IMR-90 (cell line): ENCODE data around the gene MEIG1. TPM values are rescaled to one million over a fixed set of nuclear protein-coding genes. Genes with fewer than 3 reads are reported as not detected.

Experiments
- ATAC-seq: fragments of 200-7000 bp; cut with Tn5 transposase; 2 replicates; pipeline ENCODE4 v1.9.1; 2020; ENCODE audit warnings: low read depth, mild to moderate bottlenecking, moderate library complexity
- BruUV-seq: library from RNA; stranded (reverse); fragments of 400-500 nt; replicated peaks from 2 replicates; lab custom pipeline; 2021; lab: Mats Ljungman, UMichigan
- CTCF ChIA-PET: fragments of 300-600 bp; formaldehyde crosslinking; extraction: SDS; loops from one replicate; lab custom pipeline; 2021; ENCODE audit warnings: antibody characterized with exemption; lab: Yijun Ruan, JAX
- POLR2A ChIA-PET: fragments of 300-600 bp; sonication (Branson Sonifier 250); formaldehyde crosslinking; loops from one replicate; lab custom pipeline; 2022; ENCODE audit warnings: antibody characterized with exemption; ENCODE audit not compliant: unreplicated experiment; lab: Charles Lee
- DNase-seq: peaks from one replicate; pipeline ENCODE4 v3.0.0; 2013
- H2AFZ ChIP-seq: replicated peaks from 2 replicates; pipeline ENCODE3; 2013; ENCODE audit warnings: low read length, mild to moderate bottlenecking; ENCODE audit not compliant: poor library complexity
- H2AK5ac ChIP-seq: 2 replicates; pipeline ENCODE4 v1.6.1; 2013; ENCODE audit warnings: low read depth, low read length, inconsistent platforms
- H2AK9ac ChIP-seq: replicated peaks from 2 replicates; pipeline ENCODE3; 2013; ENCODE audit warnings: mild to moderate bottlenecking, low read depth, low read length, moderate library complexity; ENCODE audit not compliant: poor library complexity
- H2BK120ac ChIP-seq: 2 replicates; pipeline ENCODE4 v1.6.1; 2013; ENCODE audit warnings: low read depth, low read length, inconsistent platforms
- H2BK15ac ChIP-seq: 3 replicates; pipeline ENCODE4 v1.6.1; 2013; ENCODE audit warnings: low read depth, low read length, inconsistent platforms
- H2BK20ac ChIP-seq: 2 replicates; pipeline ENCODE4 v1.6.1; 2013; ENCODE audit warnings: low read depth, mild to moderate bottlenecking, inconsistent platforms, low read length, moderate library complexity
- H2BK5ac ChIP-seq: 2 replicates; pipeline ENCODE4 v1.6.1; 2013; ENCODE audit warnings: mild to moderate bottlenecking, low read depth, low read length, inconsistent platforms; ENCODE audit not compliant: poor library complexity, severe bottlenecking
- H3K14ac ChIP-seq: replicated peaks from 2 replicates; pipeline ENCODE4 v1.6.1; 2013; ENCODE audit warnings: low read depth, low read length, inconsistent platforms
- H3K18ac ChIP-seq: 2 replicates; pipeline ENCODE4 v1.6.1; 2013; ENCODE audit warnings: low read depth, low read length, control low read depth
- H3K23ac ChIP-seq: 2 replicates; pipeline ENCODE4 v1.6.1; 2013; ENCODE audit warnings: low read depth, low read length, inconsistent platforms
- H3K27ac ChIP-seq: 2 replicates; pipeline ENCODE4 v1.5.1; 2013; ENCODE audit warnings: mild to moderate bottlenecking, control low read depth, low read length; ENCODE audit not compliant: insufficient read depth
- H3K27me3 ChIP-seq: 2 replicates; pipeline ENCODE4 v1.6.1; 2013; ENCODE audit warnings: low read length; ENCODE audit not compliant: control insufficient read depth, insufficient read depth
- H3K36me3 ChIP-seq: 2 replicates; pipeline ENCODE4 v1.6.1; 2013; ENCODE audit warnings: low read length, mixed read lengths; ENCODE audit not compliant: control insufficient read depth, insufficient read depth
- H3K4ac ChIP-seq: 2 replicates; pipeline ENCODE4 v1.6.1; 2013; ENCODE audit warnings: low read depth, low read length, inconsistent platforms
- H3K4me1 ChIP-seq: 2 replicates; pipeline ENCODE4 v1.6.1; 2013; ENCODE audit warnings: low read length, mixed read lengths; ENCODE audit not compliant: control insufficient read depth, insufficient read depth
- H3K4me2 ChIP-seq: 2 replicates; pipeline ENCODE4 v1.6.1; 2013; ENCODE audit warnings: low read depth, mild to moderate bottlenecking, control low read depth, low read length, moderate library complexity
- H3K4me3 ChIP-seq: 2 replicates; pipeline ENCODE4 v1.5.1; 2013; ENCODE audit warnings: low read depth, mild to moderate bottlenecking, control low read depth, low read length, moderate library complexity; ENCODE audit not compliant: insufficient read depth
- H3K56ac ChIP-seq: 2 replicates; pipeline ENCODE4 v1.6.1; 2013; ENCODE audit warnings: low read length, inconsistent platforms; ENCODE audit not compliant: insufficient read depth; ENCODE audit errors: extremely low read depth
- H3K79me1 ChIP-seq, 2 experiments: 2 replicates each; pipeline ENCODE4 v1.6.1; 2013; ENCODE audit warnings: low read length in 2 of 2, inconsistent platforms in 1 of 2, low read depth in 1 of 2
- H3K9ac ChIP-seq: 2 replicates; pipeline ENCODE4 v1.6.1; 2013; ENCODE audit warnings: low read depth, low read length, control low read depth
- H3K9me1 ChIP-seq: 2 replicates; pipeline ENCODE4 v1.6.1; 2013; ENCODE audit warnings: low read length, inconsistent platforms; ENCODE audit not compliant: insufficient read depth
- H3K9me3 ChIP-seq: 2 replicates; pipeline ENCODE4 v1.6.1; 2013; ENCODE audit warnings: low read length; ENCODE audit not compliant: control insufficient read depth, insufficient read depth
- H4K20me1 ChIP-seq: 2 replicates; pipeline ENCODE4 v1.6.1; 2013; ENCODE audit warnings: low read length, inconsistent platforms; ENCODE audit not compliant: insufficient read depth
- H4K5ac ChIP-seq: 2 replicates; pipeline ENCODE4 v1.6.1; 2013; ENCODE audit warnings: mild to moderate bottlenecking, low read depth, low read length, control low read depth
- H4K8ac ChIP-seq, 2 experiments: 2 replicates each; pipeline ENCODE4 v1.6.1; 2013; ENCODE audit warnings: low read depth in 2 of 2, low read length in 2 of 2, control low read depth in 1 of 2, inconsistent platforms in 1 of 2
- H4K91ac ChIP-seq: 2 replicates; pipeline ENCODE4 v1.6.1; 2013; ENCODE audit warnings: low read depth, low read length, inconsistent platforms; ENCODE audit not compliant: insufficient read depth
- BHLHE40 ChIP-seq: fragments of 150-350 bp; IDR thresholded peaks from 2 replicates; pipeline ENCODE4 v1.6.1; 2016; ENCODE audit warnings: mild to moderate bottlenecking, low read depth, low read length
- CEBPB ChIP-seq: IDR thresholded peaks from 2 replicates; pipeline ENCODE4 v1.6.1; 2012; ENCODE audit warnings: low read depth, low read length, improper control_type of control experiment
- CHD1 ChIP-seq: IDR thresholded peaks from 2 replicates; pipeline ENCODE4 v1.6.1; 2012; ENCODE audit warnings: low read depth, low read length, improper control_type of control experiment
- CTCF ChIP-seq: conservative IDR thresholded peaks from 2 replicates; pipeline ENCODE4 v1.5.1; 2012; ENCODE audit warnings: mild to moderate bottlenecking, low read depth, low read length, improper control_type of control experiment
- ELK1 ChIP-seq: fragments of 150-350 bp; IDR thresholded peaks from 2 replicates; pipeline ENCODE4 v1.6.1; 2016; ENCODE audit warnings: low read depth, mild to moderate bottlenecking, low read length, moderate library complexity, borderline replicate concordance
- FOS ChIP-seq: fragments of 150-350 bp; IDR thresholded peaks from 2 replicates; pipeline ENCODE4 v1.6.1; 2016; ENCODE audit warnings: low read depth, low read length
- MAFK ChIP-seq: IDR thresholded peaks from 2 replicates; pipeline ENCODE4 v1.6.1; 2012; ENCODE audit warnings: low read depth, low read length, improper control_type of control experiment
- MAZ ChIP-seq: IDR thresholded peaks from 2 replicates; pipeline ENCODE4 v1.6.1; 2012; ENCODE audit warnings: low read depth, mild to moderate bottlenecking, low read length, improper control_type of control experiment, moderate library complexity, borderline replicate concordance
- MXI1 ChIP-seq: IDR thresholded peaks from 2 replicates; pipeline ENCODE4 v1.6.1; 2012; ENCODE audit warnings: low read depth, mild to moderate bottlenecking, low read length, moderate library complexity, borderline replicate concordance
- NFE2L2 ChIP-seq: fragments of 150-350 bp; IDR thresholded peaks from 2 replicates; pipeline ENCODE4 v1.6.1; 2016; ENCODE audit warnings: low read depth, mild to moderate bottlenecking, low read length
- POLR2A ChIP-seq: IDR thresholded peaks from 2 replicates; pipeline ENCODE4 v1.6.1; 2012; ENCODE audit warnings: mild to moderate bottlenecking, low read depth, low read length
- RAD21 ChIP-seq: IDR thresholded peaks from 2 replicates; pipeline ENCODE4 v1.6.1; 2012; ENCODE audit warnings: low read length, improper control_type of control experiment
- RCOR1 ChIP-seq: IDR thresholded peaks from 2 replicates; pipeline ENCODE4 v1.6.1; 2012; ENCODE audit warnings: mild to moderate bottlenecking, low read length, improper control_type of control experiment; ENCODE audit not compliant: insufficient replicate concordance
- RFX5 ChIP-seq: IDR thresholded peaks from 2 replicates; pipeline ENCODE4 v1.8.0; 2012; ENCODE audit warnings: low read depth, mild to moderate bottlenecking, low read length, moderate library complexity
- SMC3 ChIP-seq: fragments of 150-350 bp; IDR thresholded peaks from 2 replicates; pipeline ENCODE4 v1.6.1; 2016; ENCODE audit warnings: low read depth, mild to moderate bottlenecking, antibody characterized with exemption, low read length, moderate library complexity
- USF2 ChIP-seq: fragments of 150-350 bp; IDR thresholded peaks from 2 replicates; pipeline ENCODE4 v1.6.1; 2017; ENCODE audit warnings: mild to moderate bottlenecking, antibody characterized with exemption, low read length, low read depth
- WGBS, 2 experiments: methylation state at CpG; one replicate each; pipeline versions ENCODE4 v1.1.5 to v1.1.7; 2013; ENCODE audit warnings: missing lambda C conversion rate in 2 of 2; ENCODE audit not compliant: insufficient read length in 1 of 2; ENCODE audit errors: extremely low coverage in 2 of 2; 5-methylcytosine and 5-hydroxymethylcytosine counted together
- dilution Hi-C: fragments of 300-500 bp; cut with HindIII; formaldehyde crosslinking; loops from one replicate; pipeline ENCODE4 v1.14.3; 2018; ENCODE audit warnings: low sequenced_read_pairs; ENCODE audit not compliant: unreplicated experiment
- in situ Hi-C: fragments of 300-500 bp; cut with MboI; formaldehyde crosslinking; loops from 3 replicates; pipeline ENCODE4 v1.14.3; 2019; ENCODE audit warnings: low sequenced_read_pairs, inconsistent platforms, mixed read lengths
- intact Hi-C: fragments of 100-400 bp; cut with micrococcal nuclease; formaldehyde crosslinking; loops from 2 replicates; pipeline ENCODE4 v1.10.0; 2022
- polyA plus RNA-seq, 3 experiments: library from polyadenylated mRNA; depleted of rRNA; stranded (reverse); fragments of >200 nt; gene quantifications; 2 replicates each; pipeline ENCODE4 v1.2.3, GENCODE V29; 2012; ENCODE audit warnings: low replicate concordance in 1 of 3
- total RNA-seq: library from RNA; depleted of rRNA; stranded (reverse); fragments of >200 nt; gene quantifications from 2 replicates; pipeline ENCODE4 v1.2.3, GENCODE V29; 2012

MEIG1 gene
- total and polyA plus RNA-seq, 2 of the 4 experiments (the other 2 are of a cell fraction) = not detected

GRCh38 chr10:14911801-14912200 is 47.4 kb upstream of the MEIG1 start:
- H2BK120ac ChIP-seq = no peak overlapping the region
- ATAC-seq (no peak), DNase-seq (no peak)
- H3K36me3 ChIP-seq = peaks cover 31% of the 10 kb centered on the region
- H4K20me1 ChIP-seq = no peaks in the 10 kb centered on the region
- ChIA-PET CTCF (no interaction called here), POLR2A (no interaction called here)
- 0 out of 2 replicates have a peak, but pooled peaks cover 3% of the 10 kb centered on the region for H3K9me1 ChIP-seq
- dilution Hi-C loops (no loop called here), intact Hi-C loops (no loop called here), in situ Hi-C loops (no loop called here)
- no peak overlapping the region for H3K4me3 ChIP-seq
- H3K27ac ChIP-seq = no peak overlapping the region
- no peak overlapping the region for H3K18ac ChIP-seq
- no peaks in the 10 kb centered on the region for H3K4me1 ChIP-seq
- BruUV-seq = no TSS peak
- no peak overlapping the region for H3K4ac ChIP-seq
- H3K4me2 ChIP-seq = no peak overlapping the region
- no peak overlapping the region for H2AFZ ChIP-seq
- WGBS, 2 experiments = 100% methylated on average over 1 of the region's 3 CpGs; no CpG with 5 or more reads in 1 of the 2 experiments
- no peak overlapping the region for H3K9ac ChIP-seq
- H2AK5ac ChIP-seq = no peak overlapping the region
- H3K27me3 ChIP-seq = no peaks in the 10 kb centered on the region
- H3K9me3 ChIP-seq = peaks cover 4% of the 10 kb centered on the region; the same call in 1 of the 2 replicates
- no peak overlapping the region for H3K56ac ChIP-seq
- H4K5ac ChIP-seq = no peak overlapping the region
- no peak overlapping the region for H2BK20ac ChIP-seq
- H3K23ac ChIP-seq = no peak overlapping the region
- H3K79me1 ChIP-seq = peaks cover 4 to 5% of the 10 kb centered on the region in 2 experiments; a peak in 3 of 4 replicates
- H2AK9ac ChIP-seq = no peak overlapping the region
- no peak overlapping the region for H2BK15ac ChIP-seq
- TF ChIP-seq RFX5 (no peak), MAZ (no peak), SMC3 (no peak), CTCF (no peak), CHD1 (no peak), RCOR1 (no peak), ELK1 (no peak), RAD21 (no peak), NFE2L2 (no peak), CEBPB (no peak), MXI1 (no peak), FOS (no peak), BHLHE40 (no peak), POLR2A (no peak), USF2 (no peak), MAFK (no peak)
- H4K8ac ChIP-seq = no peak overlapping the region
- H3K14ac ChIP-seq = no peak overlapping the region
- no peak overlapping the region for H4K91ac ChIP-seq
- H2BK5ac ChIP-seq = no peak overlapping the region
